ENCODE data around the gene LEF1. TPM values are rescaled to one million over a fixed set of nuclear protein-coding genes. Genes with fewer than 3 reads are reported as not detected.

The LEF1 gene
- total and polyA plus RNA-seq, 2 donors (not counting 3 experiments of a cell fraction or from before 2014, with no cell fraction given), result 0.46 TPM; not detected in 1

- Histone ChIP-seq H3K27me3 (ENCODE audit: control insufficient read depth in 2 of 2, insufficient read depth in 2 of 2, low read length in 2 of 2) (peaks cover 0 to 2% of the 10 kb centered on the region in 2 experiments), H3K9me1 (replicated peaks; ENCODE audit: control insufficient read depth, extremely low read depth, insufficient read depth, low read length) (no peaks in the 10 kb centered on the region), H3K36me3 (ENCODE audit: control insufficient read depth in 2 of 2, extremely low read depth in 1 of 2, insufficient read depth in 2 of 2, low read length in 2 of 2) (no peaks in the 10 kb centered on the region), H3K9me3 (replicated peaks; ENCODE audit: control insufficient read depth, insufficient read depth, low read length) (no peaks in the 10 kb centered on the region), H3K27ac (ENCODE audit: insufficient read depth, low read depth, low read length) (no peak overlapping the region), H4K20me1 (replicated peaks; ENCODE audit: control insufficient read depth, extremely low read depth, insufficient read depth, low read length) (no peaks in the 10 kb centered on the region), H3K9ac (replicated peaks; ENCODE audit: extremely low read depth, insufficient read depth, low read length) (no peak overlapping the region), H2AFZ (ENCODE audit: low read depth, low read length) (no peak overlapping the region), H3K79me2 (ENCODE audit: control insufficient read depth, insufficient read depth, low read length) (no peaks in the 10 kb centered on the region), H3K4me3 (replicated peaks in 1 of 3; ENCODE audit: insufficient read depth in 1 of 3, low read depth in 1 of 3, low read length in 3 of 3) (no peak overlapping the region), H3K4me1 (ENCODE audit: control insufficient read depth, extremely low read depth, insufficient read depth, low read length) (no peaks in the 10 kb centered on the region), H3K4me2 (ENCODE audit: insufficient read depth, low read length) (no peak overlapping the region)
- dilution Hi-C loops (cut with MboI; ENCODE audit: extremely low pct_ligation_motif_present, low sequenced_read_pairs) (no loop called here), intact Hi-C loops (cut with micrococcal nuclease) (no loop called here)
- POLR2A ChIA-PET, result no interaction called here
- FAIRE-seq (no peak), DNase-seq (ENCODE audit: low read depth, low spot score) (no peak)
- TF ChIP-seq MYC (IDR thresholded peaks at IDR 0.05; ENCODE audit: low read depth, low read length) (no peak), POLR2AphosphoS5 (IDR thresholded peaks at IDR 0.05; ENCODE audit: insufficient read depth, low read depth, low read length) (no peak), POLR2A (IDR thresholded peaks at IDR 0.05; ENCODE audit: low read depth, low read length) (no peak)
- BruUV-seq (replicated peaks), result no TSS peak
- CTCF ChIA-PET, result interaction anchor here (1.4 kb wide), 1 partner anchor 14 kb away, joined by 3 read pairs; no protein-coding TSS in a partner anchor
Measured at GRCh38 chr4:108110450-108110849, 58.3 kb downstream of the LEF1 start.

- no peak for FAIRE-seq
- H3K4me3 ChIP-seq (replicated peaks in 1 of 3; ENCODE audit: insufficient read depth in 1 of 3, low read depth in 1 of 3, low read length in 3 of 3), result no peak overlapping the region
- no peaks in the 10 kb centered on the region for H3K4me1 ChIP-seq (ENCODE audit: control insufficient read depth, extremely low read depth, insufficient read depth, low read length)
- H3K79me2 ChIP-seq (ENCODE audit: control insufficient read depth, insufficient read depth, low read length), result no peaks in the 10 kb centered on the region
- no peaks in the 10 kb centered on the region for H4K20me1 ChIP-seq (replicated peaks; ENCODE audit: control insufficient read depth, extremely low read depth, insufficient read depth, low read length)
- no peaks in the 10 kb centered on the region for H3K9me1 ChIP-seq (replicated peaks; ENCODE audit: control insufficient read depth, extremely low read depth, insufficient read depth, low read length)
- H3K9me3 ChIP-seq (replicated peaks; ENCODE audit: control insufficient read depth, insufficient read depth, low read length), result no peaks in the 10 kb centered on the region
- H3K4me2 ChIP-seq (ENCODE audit: insufficient read depth, low read length), result no peak overlapping the region
- no TSS peak for BruUV-seq (replicated peaks)
- ChIA-PET POLR2A (no interaction called here), CTCF (interaction anchor here (1.4 kb wide), 1 partner anchor 14 kb away, joined by 3 read pairs; no protein-coding TSS in a partner anchor)
- no peak for DNase-seq (ENCODE audit: low read depth, low spot score)
- no peak overlapping the region for H3K27ac ChIP-seq (ENCODE audit: insufficient read depth, low read depth, low read length)
- intact Hi-C loops (cut with micrococcal nuclease) (no loop called here), dilution Hi-C loops (cut with MboI; ENCODE audit: extremely low pct_ligation_motif_present, low sequenced_read_pairs) (no loop called here)
- peaks cover 0 to 2% of the 10 kb centered on the region in 2 experiments for H3K27me3 ChIP-seq (ENCODE audit: control insufficient read depth in 2 of 2, insufficient read depth in 2 of 2, low read length in 2 of 2)
- no peak overlapping the region for H2AFZ ChIP-seq (ENCODE audit: low read depth, low read length)
- H3K9ac ChIP-seq (replicated peaks; ENCODE audit: extremely low read depth, insufficient read depth, low read length), result no peak overlapping the region
- TF ChIP-seq POLR2A (IDR thresholded peaks at IDR 0.05; ENCODE audit: low read depth, low read length), result no peak
- TF ChIP-seq MAX (IDR thresholded peaks at IDR 0.05; ENCODE audit: insufficient read depth, insufficient read length), result no peak
- no peak for TF ChIP-seq JUN (IDR thresholded peaks at IDR 0.05; ENCODE audit: borderline replicate concordance, insufficient read depth, insufficient read length, low read depth)
- no peak for TF ChIP-seq GATA2 (IDR thresholded peaks at IDR 0.05; ENCODE audit: insufficient read depth, insufficient read length, low read depth, low read length)
- no peak for TF ChIP-seq POLR2AphosphoS5 (IDR thresholded peaks at IDR 0.05; ENCODE audit: insufficient read depth, low read depth, low read length)
- TF ChIP-seq FOS (IDR thresholded peaks at IDR 0.05; ENCODE audit: borderline replicate concordance, insufficient read depth, low read length), result no peak
- TF ChIP-seq MYC (IDR thresholded peaks at IDR 0.05; ENCODE audit: low read depth, low read length), result no peak
- TF ChIP-seq EZH2 (IDR thresholded peaks at IDR 0.05; ENCODE audit: borderline replicate concordance, low read depth, low read length, severe bottlenecking), result no peak
- TF ChIP-seq CTCF (IDR thresholded peaks at IDR 0.05; ENCODE audit: extremely low read depth in 1 of 2, insufficient read depth in 1 of 2, low read depth in 1 of 2, low read length in 2 of 2), result no peak
- no peaks in the 10 kb centered on the region for H3K36me3 ChIP-seq (ENCODE audit: control insufficient read depth in 2 of 2, extremely low read depth in 1 of 2, insufficient read depth in 2 of 2, low read length in 2 of 2)
Measured at GRCh38 chr4:108109997-108110416, 58.7 kb downstream of the LEF1 start.

Measured in endothelial cell of umbilical vein (primary cell).